Right renal pelvis (tissue), 4 donors: ENCODE results near the gene UBE2B. TPM values are rescaled to one million over a fixed set of nuclear protein-coding genes. Genes with fewer than 3 reads are reported as not detected.
"Not testable (repeated sequence)": the region's sequence is repeated elsewhere in the genome, so short reads cannot be mapped to it uniquely, and the experiment has no call there.

Experiments
- DNase-seq, 4 donors: peaks; one replicate each; pipeline ENCODE4 v3.0.0-alpha.2; 2013; ENCODE audit warnings: low read depth in 4 of 4, low spot score in 3 of 4, missing footprints in 1 of 4
- polyA plus RNA-seq, 4 donors: library from polyadenylated mRNA; unstranded; fragments of 120-200 nt; gene quantifications; one replicate each; pipeline ENCODE4 v1.2.1, GENCODE V29; 2013; ENCODE audit not compliant: insufficient read length in 4 of 4

UBE2B gene
- 100 to 1,000 TPM; 139 to 157 (median 143) TPM for polyA plus RNA-seq

DNA sequence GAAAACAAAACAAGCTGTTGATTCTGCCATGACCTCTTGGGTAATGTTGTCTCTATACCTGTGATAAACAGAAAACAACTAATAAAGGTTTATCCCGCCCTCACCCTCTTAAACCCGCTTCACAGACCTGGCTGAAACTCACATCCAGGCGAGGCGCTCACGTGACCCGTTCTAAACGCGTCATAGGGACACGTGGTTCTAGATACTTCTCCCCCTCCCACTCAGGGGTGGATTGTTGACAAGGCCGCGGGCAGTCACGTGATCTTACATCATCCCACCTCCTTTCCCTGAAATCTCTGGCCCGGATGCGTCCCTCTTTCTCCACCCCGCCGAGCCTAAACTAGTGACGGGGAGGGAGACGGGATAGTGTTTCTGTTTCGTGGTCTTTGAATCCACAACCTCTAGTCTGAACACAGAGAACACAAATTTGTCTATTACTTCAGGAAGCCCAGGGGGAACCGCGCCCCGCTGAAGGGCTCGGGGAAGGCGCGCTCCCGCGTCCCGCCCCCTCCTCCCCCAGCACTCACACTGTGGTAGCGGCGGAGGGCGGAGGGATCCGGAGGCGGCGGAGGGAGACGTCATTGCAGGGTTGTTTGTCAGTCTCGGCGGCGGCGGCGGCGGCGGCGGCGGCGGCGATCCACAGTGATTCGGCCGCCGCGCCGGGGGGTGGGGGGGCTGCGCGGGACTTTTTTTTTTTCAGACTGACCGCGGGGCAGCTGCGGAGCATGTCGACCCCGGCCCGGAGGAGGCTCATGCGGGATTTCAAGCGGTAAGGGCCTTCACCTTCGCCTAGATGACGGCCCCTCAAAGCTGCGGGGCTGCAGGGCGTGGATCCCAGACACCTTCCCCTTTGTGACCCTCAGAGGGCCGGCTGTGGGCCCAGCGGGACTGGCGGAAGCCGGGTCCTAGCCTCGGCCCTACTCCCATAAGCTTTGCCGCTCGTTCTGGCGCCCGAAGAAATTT is at the start of gene UBE2B:
UBE2B (plus strand) TSS at position 699 of the 963 bp plus-strand sequence; CDS start at position 726, 27 bp downstream.
- DNase-seq, result peak; percentile 94 to 99 (median 99)

DNA sequence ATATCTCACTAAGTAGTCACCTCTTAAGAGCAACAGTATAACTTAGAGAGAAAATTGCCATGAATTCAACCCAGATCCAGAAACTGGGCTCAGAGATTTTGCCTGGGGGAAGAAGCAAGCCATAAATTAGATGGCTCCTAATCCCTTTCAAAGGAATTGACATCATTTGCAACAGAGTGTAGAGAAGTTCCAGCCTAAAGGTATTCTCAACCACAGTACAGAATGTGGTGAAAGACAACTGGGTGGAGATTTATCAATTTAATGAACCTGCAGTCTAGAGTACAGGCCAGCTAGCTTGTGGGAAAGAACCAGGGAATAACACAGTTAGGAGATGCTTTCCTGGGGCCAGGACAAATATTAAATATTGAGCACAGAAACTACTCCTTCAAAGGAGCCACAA is 44.0 kb upstream of the UBE2B start:
- DNase-seq, result no peak

DNA sequence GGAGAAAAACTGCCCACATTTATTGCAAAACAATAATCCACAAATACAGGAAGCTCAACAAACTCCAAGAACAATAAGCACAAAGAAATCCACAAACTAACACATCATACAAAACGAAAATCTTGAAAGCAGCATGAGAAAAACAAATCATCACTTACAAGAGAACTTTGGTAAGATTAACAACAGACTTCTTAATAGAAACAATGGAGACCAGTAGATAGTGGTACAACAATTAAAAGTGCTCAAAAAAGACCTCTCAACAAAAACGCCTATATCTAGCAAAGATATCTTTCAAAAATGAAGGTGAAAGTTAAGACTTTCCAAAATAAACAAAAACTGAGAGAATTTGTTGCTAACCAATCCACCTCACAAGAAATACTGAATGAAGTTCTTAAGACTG is 42.8 kb upstream of the UBE2B start:
- DNase-seq, result no peak

DNA sequence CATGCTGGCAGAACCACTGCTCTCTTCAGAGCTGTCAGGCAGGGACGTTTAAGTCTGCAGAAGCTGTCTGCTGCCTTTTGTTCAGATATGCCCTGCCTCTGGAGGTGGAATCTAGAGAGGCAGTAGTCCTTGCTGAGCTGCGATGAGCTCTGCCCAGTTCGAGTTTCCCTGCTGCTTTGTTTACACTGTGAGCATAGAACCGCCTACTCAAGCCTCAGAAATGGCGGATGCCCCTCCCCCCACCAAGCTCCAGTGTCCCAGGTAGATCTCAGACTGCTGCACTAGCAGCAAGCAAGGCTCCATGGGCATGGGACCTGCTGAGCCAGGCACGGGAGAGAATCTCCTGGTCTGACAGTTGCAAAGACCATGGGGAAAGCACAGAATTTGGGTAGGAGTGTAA is 34.5 kb upstream of the UBE2B start:
- DNase-seq, result not testable (repeated sequence)

DNA sequence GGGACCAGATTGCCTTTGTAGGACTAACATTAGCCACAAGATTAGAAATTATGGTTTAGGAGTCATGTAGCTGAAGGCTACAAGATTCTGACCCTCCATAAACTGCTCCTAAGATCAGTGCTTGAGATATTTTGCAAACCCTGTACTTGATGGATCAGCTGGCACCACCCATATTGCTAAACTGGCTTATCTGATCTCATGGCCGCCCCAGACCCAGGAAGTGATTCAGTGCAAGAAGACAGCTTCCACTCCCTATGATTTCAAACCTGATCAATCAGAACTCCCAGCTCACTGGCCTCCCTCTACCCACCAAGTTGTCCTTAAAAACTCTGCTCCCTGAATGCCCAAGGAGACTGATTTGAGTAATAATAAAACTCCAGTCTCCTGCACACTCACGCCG is 27.9 kb upstream of the UBE2B start:
- not testable (repeated sequence) for DNase-seq

DNA sequence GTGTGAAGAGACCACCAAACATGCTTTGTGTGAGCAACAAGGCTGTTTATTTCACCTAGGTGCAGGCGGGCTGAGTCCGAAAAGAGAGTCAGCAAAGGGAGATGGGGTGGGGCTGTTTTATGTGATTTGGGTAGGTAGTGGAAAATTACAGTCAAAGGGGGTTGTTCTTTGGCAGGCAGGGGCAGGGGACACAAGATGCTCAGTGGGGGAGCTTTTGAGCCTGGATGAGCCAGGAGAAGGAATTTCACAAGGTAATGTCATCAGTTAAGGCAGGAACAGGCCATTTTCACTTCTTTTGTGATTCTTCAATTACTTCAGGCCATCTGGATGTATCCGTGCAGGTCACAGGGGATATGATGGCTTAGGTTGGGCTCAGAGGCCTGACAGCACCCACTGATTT is 25.9 kb upstream of the UBE2B start:
- not testable (repeated sequence) for DNase-seq

DNA sequence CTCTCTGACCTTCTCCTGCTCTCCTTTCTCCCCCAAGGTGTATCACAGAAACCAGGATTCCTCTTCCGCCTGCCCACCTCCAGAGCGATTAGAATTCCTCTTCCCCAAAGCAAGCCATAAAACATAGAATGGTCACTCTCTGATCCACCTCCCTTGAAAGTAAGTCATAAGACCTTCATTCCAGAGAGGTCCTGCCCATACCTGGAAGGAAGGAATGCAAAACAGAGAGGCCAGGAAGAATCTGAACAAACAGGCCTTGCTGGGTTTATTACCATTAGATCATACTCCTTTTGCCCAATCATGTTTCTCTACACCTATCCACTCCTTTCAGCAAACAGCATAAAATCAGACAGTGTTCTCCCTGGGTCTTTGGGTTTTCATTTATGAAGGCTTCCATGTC is 25.4 kb upstream of the UBE2B start:
- DNase-seq, result no peak

DNA sequence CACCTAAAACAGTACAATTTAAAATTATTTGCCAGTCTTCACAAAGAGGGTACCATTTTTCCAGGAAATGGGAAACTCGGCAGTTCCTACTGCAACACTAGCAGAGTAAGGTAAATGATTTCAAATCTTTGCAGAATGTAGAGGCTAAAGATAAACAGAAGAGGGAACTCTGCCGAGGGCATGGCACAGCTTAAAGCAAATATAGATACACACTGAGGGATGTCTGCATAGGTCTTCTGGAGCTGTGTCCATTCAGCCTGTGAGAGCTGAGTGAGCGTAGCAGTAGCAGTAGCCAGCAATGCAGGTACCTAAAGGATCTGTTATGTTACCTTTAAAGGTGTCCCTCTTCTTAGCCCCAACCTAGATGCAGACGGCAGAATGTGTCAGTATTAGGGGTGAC is 21.9 kb upstream of the UBE2B start:
- DNase-seq, result no peak

DNA sequence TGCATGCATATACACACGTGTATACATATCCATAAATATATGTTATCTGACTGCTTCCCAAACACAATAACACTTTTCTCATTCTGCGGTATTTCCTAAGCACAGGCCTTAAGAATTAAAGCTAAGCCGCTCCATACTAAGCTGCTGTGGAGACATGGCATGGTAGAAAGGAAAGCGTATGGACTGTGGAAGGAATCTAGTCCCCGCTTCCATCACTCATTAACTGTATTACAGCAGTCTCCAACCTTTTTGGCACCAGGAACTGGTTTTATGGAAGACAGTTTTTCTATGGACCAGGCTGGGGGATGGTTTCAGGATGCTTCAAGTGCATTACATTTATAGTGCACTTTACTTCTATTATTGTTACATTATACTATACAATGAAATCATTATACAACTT is 15.7 kb upstream of the UBE2B start:
- DNase-seq, result no peak

DNA sequence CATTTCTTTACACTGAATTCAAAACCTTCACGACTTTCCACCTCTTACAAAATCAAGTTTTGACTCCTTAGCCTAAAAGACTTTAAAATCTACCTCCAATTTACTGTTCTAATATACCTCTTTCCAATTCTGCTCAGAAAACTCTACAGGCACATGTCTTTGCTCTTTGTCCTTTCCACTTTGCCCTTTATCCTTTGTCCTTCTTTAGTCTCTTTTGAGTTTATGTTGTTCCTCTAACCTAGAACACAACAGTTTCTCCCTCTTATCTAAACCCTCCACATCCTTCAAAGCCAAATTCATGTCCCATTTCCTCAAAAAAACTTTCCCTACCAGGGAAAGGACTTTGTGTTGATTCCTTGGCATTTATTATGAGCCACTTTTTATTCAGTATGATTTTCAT is 5.8 kb upstream of the UBE2B start:
- no peak for DNase-seq

DNA sequence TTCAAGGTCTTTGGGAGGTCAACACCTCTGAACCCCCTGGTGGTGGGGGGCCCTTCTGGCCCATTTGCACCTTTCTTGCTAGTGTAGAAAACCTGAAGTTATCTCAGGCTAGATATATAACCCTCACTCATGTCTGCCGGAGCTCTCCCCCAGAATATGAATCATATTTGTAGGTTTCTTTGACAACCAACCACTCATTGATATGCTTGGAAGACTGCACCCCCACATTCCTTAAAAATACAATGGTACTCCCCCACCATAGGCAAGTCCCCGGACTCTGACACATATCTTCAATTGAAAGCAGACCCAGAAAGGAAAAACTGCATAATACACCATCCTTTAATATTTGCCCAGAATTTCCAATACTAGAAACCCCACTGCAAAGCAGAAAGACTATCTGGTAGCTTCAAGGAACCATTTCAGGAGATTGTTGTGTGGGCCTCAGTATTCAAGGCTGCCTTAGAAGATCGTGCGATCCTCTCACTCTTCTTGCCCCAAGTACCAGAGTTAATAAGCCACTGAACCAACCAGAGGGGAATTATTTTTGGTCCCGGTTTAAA is 978 bp upstream of the UBE2B start:
- DNase-seq, result no peak

DNA sequence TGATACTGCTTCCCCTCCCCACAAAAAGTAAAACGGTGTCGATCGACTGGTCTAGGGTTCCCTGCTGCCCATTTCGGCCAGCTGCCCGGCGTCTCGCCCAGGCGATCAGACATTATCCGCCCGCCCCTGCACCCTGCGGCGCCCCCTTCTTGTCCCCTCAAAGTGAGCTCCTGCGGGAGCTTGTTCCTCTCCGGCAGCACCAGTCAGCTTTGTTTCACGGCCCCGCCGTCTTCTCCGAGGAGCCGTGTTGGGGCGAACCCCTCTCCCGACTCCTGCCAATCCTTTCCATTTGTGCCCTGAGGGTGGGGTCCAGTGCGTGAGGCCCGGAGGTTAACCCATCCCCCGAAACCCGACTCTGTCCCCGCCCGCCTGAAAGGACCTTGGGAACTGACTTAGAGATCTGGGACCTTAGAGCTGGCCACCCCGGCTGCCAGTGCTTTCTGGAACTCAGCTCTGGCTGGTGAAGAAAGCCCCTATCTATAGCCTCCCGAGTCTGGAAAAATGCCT is 518 bp downstream of the UBE2B start:
- peak in 3 of 4 donors; percentile 14 to 34 (median 31) for DNase-seq

DNA sequence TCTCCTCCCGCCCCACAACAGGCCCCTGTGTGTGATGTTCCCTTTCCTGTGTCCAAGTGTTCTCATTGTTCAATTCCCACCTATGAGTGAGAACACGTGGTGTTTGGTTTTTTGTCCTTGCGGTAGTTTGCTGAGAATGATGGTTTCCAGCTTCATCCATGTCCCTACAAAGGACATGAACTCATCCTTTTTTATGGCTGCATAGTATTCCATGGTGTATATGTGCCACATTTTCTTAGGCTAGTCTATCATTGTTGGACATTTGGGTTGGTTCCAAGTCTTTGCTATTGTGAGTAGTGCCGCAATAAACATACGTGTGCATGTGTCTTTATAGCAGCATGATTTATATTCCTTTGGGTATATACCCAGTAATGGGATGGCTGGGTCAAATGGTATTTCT is 2.3 kb downstream of the UBE2B start:
- DNase-seq, result not testable (repeated sequence)

DNA sequence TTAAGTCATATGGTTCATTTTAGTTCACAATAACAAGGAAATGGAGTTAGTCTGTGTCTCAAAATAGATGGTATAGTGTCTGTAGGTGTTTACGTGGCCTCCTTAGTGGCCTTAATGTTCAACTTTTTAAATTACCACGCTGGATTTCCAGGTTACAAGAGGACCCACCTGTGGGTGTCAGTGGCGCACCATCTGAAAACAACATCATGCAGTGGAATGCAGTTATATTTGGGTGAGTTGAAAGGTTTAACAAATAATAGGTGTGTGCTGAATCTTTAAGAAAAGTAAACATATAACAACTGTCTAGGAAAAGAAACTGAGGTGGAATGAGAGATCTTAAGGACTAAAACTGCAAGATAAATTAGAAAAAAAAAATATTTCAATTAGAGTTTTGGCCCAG is 2.9 kb downstream of the UBE2B start:
- no peak for DNase-seq

DNA sequence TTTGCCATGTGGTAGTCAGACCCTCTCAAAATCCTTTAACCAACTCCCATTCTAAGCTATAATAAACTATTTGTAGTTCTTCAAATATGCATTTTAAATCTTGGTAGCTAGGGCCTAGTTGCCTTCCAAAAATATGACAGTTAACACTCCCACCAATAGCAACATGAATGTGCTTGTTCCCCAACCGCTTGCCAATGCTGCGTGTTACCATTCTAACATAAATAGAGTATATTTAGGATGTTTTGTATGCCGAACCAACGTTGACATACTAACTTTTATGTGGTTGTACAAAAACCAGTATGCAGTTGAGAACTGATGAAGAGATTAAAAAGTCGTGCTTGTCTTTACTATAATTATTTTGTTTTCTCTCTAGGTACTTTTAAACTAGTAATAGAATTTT is 9.0 kb downstream of the UBE2B start:
- no peak for DNase-seq

DNA sequence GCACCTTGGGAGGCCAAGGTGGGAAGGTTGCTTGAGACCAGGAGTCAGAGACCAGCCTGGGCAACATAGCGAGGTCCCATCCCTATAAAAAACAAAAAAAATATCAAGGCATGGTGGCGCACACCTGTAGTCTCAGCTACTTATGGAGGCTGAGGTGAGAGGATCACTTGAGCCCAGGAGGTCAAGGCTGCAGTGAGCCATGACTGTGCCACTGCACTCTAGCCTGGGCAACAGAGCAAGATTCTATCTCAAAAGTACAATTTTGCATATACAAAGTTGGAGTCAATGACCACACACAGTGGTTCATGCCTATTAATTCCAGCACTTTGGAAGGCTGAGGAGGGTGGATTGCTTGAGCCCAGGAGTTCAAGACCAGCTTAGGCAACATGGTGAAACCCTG is 10.8 kb downstream of the UBE2B start:
- DNase-seq, result not testable (repeated sequence)

DNA sequence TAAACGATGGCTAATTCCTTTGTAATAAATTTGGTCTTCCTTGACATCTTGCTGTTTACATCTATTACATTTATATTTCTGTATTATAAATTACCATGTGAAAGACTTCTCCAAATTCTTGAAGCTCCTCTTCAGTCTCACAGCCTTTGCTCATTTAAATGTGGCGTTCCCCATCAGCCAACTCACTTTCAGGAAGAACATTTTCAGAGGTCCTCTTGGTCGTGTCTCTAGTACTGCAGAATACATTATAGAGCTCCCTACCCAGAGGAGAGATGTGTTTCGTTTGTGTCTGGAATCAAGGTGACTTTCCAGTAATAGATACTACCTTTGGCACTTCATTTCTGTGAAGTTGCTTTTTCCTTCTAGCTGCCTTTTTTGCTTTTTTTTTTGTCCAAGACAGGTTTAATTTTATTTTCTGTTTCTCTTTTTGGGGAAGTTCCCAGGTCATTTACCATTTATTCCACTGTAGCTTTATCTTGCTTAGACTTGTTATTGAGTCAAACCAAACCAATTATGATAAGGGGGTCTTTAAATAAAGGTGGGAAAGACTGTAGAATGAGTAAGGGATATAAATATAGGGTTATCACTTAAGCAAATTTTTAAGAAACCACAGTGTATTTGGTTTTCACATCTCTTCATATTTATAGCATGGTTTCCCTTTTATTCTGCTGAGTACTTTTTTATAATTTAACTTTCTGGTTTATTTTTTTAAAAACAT is 12.8 kb downstream of the UBE2B start:
- no peak for DNase-seq

DNA sequence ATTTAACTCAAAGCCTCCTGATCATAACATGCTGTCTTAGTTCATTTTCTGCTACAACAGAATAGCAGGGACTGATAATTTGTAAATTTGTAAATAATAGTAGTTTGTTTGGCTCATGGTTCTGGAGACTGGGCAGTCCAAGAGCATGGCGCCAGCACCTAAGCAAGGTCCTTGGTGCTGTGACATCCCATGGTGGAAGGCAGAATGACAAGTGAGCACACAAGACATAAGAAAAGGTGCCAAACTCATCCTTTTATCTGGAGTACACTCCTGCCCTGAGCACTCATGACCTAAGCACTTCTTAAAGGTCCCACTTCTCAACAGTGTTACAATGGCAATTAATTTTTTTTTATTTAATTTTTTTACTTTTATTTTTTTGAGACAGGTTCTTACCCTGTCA is 16.1 kb downstream of the UBE2B start:
- DNase-seq, result no peak

DNA sequence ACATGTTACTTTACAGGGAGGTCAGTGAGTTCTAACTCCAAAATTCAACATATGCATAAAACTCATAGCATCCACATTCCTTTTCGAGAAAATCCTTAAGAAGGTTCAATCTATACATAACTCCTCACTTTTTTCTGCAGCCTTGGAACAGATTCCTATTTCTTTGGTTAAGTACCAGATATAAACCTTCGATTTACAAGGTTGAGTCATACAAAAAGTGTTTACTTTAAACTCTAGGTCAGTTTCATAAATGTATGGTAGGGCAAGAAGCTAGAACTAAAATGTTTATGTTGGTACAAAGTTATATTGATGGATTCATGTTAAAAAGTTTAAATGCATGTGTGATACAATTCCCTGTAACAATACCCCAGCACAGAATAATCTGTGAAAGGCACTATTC is 20.9 kb downstream of the UBE2B start:
- DNase-seq, result no peak

DNA sequence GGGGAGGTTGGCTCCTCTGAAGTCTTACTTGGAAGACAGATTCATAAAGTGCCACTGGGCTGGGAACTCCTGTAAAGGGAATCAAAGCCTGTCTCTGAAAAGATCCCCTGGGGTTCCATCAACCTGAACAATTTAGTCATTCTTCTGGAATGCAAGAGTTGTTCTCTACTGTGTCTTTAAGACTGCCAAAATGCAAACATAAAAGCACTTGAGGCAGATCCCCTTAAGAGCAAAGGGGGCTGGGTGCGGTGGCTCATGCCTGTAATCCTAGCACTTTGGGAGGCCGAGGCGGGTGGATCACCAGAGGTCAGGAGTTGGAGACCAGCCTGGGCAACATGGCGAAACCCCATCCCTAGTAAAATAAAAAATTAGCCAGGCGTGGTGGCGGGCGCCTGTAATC is 23.6 kb downstream of the UBE2B start:
- no peak for DNase-seq

DNA sequence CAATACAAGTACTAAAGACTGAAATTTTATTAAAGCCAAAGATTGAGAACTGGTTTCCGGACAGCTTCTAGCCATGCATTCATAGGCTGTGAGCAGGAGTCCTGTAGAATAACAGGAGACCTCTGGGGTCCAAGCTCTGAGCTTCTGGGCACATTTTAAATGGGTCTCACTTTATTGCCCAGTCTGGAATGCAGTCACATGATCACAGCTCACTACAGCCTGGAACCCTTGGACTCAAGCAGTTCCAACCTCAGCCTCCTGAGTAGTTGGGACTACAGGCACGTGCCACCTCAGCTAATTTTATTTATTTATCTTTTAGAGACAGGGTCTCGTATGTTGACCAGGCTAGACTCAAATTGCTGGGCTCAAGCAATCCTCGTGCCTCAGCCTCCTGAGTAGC is 24.9 kb downstream of the UBE2B start:
- DNase-seq, result no peak
